NCI-H187 treated with DMSO at 0.1 percent for 48 hours (cell line): ENCODE results near the gene LINC01488.

ENCODE experiments used
- DNase-seq: peaks from one replicate; lab custom pipeline; 2025; lab: John Stamatoyannopoulos, UW

LINC01488 gene

DNA sequence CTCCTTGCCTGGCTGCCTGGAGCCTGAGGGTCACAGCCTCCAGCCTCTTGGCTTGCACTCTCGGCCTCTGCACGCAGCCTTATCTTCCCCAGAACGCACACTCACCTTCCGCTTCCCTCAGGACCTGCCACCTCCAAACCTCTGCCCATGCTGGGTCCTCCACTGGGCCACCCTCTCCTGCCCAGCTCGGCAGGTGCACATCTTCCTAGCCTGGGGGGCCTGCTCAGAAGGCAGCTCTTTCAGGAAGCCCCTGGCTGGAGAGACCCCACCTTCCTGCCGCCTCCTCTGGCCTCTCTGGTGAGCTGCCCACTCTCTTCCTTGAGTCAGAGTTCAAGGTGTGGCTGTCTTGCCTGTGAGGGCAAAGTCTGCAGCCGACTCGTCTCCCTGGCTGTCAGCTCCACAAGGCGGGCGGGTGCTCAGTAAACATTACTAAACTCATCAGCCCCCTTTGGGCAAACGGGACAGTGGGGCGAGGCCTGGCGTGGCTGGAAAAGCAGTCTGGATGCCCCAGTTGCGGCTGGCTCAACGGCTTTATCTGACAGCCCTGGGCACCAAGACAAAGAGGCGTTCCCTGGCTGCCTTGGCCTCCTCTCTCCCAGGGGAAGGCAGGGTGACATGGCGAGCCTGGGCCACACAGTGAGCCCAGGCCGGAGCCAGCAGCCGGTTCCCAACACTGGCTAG lies 1.7 kb upstream of the LINC01488 start:
- no peak for DNase-seq

DNA sequence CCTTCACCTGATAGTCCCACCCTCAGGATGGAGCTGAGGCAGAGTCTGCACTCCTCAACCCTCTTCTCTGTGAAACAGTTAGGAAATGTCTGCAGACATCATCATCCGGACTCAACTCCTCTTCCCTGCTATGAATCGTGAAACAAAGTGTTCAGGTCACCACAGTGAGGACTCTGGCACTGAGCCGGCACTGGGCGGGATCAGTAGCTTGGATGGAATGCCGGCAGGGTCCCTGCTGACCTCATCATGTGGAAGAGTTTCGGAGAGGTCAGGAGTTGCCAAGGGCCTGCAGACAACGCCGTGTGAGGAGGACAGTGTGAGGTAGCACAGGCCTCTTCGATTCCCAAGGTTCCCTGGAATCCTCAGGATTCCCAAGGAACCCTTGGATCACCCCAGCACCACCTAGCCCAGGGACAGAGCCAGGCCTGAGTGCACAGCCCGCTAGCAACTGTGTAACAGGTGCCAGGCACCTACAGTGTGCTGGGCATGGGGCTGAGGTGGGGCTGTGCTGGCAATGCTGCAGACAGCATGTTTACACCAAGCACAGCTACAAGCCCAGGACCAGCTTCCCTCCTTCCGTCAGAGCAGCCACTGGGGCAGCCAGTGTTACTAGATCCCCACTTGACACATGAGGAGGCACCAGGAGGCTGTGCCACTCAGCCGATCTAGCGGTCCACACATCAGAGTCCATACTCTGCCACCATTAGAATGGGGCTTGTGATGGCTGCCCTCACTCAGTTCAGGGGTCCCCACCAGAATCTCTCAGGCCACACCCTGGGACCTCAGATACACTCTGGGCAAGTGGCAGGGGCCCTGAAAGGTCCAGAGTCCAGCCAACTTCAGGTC lies 693 bp upstream of the LINC01488 start:
- DNase-seq, result no peak

DNA sequence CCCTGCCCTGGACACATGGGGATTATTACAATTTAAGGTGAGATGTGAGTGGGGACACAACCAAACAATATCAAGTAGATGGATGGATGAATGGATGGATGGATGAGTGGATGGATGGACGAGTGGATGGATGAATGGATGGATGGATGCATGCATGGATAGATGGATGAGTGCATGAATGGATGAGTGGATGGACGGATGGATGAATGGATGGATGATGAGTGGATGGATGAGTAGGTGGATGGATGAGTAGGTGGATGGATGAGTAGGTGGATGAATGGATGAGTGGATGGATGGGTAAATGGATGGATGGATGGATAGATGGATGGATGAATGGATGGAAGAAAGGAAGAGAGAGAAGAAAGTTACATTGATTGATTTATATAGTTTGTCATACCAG lies 859 bp downstream of the LINC01488 start:
- no peak for DNase-seq

DNA sequence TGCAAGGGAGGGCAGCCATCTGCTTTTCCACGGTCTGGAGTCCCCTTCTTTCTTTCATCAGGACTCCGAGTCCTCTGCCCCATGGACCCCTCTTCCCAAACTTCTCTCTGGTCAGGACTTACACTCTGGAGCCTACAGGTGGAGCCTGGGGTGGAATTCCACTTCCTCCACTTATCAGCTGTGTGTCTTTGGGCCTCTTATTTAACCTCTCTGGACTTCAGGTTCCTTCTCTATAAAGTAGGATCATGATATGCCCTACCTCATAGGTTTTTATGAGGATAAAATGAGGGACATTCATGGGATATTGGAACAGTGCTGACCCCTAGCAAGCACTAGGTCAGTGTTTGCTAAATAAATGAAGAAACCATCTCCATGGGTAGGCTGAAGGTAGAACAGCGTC lies 1.7 kb downstream of the LINC01488 start:
- DNase-seq, result no peak

DNA sequence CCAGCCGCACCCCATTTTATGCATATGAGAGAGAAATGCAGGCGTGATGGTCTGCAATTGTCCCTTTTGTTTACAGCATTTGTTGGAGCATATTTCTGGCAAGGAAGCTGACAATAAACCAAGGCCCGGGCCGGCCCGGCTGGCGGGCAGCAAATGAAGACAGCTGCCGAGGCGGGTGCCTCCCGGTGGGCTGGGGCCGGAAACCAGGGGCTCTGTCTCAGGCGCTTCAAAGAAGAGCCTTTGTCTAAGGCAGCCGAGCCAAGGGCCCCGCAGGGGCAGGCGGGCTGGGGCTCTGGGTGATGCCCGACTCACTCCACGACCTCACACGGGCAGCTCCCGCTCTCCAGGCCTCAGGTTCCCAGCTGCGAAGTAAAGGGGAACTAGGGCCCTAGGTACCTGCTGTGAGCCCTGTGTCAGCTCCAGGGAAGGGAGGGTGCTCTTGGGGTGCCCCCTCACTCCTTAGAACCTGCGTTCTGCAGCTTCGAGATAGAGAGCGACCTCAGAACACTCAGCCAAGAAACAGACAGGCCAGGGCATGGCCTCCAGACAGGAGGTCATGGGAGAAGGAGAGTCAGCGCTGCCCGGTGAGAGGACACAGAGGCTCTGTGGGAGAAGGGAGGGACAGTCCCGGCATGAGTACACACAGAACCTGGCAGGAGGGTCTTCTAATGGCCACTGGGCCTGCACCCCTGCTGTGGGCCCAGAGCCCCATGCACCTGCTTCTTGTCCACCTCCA lies 2.4 kb downstream of the LINC01488 start:
- no peak for DNase-seq

DNA sequence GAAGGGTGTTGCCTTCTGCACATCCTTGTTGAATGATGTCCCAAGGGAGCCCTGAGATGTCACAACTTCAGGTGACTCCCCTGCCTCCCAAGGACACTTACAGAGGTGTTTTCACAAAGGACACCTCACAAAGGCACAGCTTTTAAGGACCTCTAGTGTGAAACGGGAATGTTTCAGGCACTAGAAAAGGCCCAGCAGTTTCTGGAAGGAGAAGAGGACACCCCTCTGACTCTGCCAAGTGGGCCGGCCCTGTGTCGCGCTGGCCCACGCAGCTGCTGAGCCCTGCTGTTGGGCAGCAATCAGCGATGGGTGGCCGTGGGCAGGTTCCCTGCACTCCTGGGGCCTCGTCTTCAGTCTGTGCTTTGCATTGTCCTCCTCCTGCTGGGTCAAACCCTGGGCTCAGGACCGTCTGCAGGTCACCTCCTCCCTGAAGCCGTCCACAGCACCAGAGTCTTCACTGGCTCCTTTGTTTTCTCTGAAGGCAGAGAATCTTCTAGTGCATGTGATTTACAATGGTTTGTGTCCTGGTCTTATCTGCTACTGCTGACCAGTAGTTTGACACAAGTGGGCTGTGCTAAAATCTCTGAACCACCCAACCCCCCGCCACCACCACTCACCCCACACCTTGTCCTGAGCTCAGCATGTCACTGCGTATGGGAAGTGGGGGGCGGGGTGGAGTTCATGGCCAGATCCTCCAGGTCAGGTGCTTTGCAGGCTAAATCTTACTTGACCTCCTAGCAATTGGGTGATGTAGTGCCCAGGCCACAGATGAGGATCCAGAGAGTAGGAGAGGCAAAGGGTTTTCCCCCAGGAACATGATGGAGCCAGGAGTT lies 3.2 kb downstream of the LINC01488 start:
- DNase-seq, result no peak

DNA sequence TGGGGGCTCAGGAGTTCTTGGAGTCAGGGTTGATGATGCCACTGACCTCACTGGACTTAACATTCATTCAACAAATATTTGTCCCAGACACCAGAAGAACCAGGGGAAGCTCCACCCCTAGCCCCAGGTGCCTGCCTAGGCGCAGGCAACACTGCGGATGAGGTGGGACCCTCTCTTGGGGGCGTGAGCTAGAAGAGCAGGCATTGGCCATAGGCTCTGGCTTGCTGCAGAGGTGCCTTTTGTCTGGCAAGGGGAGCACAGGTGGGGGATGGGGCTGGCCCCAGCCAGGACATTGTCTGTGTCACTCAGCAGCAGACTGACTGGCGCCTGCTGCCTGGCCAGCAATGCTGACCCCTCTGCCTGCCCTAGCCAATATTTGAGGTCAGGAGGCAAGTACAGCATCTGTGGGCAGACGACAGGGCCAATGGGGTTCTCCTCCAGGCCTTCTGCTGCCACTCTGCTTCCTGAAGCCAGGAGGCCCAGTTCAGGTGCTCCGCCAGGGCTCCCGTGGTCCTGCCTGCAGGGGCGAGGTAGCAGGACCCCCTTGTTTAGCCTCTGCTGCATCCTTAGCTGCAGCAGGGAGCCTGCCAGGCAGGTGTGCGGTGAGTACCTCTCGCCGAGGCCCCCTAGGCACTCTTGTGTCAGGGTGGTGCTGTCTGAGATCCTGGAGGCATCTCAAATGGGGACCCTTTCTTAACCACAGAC lies 4.0 kb downstream of the LINC01488 start:
- DNase-seq, result no peak

DNA sequence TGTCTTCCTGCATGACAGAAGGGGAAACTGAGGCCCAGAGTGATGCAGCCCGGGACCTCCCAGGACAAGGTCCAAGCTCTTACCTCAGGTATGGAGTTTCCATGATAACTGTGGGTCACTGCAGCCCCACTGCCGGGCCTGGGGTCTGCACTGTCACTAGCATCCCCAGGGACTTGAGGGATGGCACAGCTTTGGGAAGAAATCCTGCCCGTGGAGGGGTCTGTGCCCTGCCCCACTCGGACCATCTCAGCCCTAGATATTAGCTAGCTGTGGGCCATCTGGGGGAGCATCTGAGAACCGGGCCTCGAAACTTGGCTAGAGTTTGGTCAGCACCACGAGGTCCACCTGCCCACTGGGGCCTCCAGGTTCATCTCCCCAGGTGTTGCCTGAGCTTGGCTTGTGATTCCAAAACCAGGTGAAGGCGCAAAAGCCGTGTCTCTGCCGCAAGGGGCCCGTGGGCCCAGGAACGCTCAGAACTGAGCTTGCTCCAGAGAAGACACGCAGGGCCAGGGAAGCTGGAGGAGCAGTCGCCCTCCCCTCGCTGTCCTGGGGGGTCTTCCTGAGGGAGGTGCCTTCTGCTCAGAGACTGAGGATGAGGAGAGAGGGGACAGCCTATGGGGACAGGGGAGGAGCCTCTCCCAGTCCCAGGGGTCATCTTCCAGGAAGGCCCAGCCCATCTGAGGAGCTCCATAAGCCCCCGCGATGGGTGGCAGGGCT lies 4.8 kb downstream of the LINC01488 start:
- DNase-seq, result no peak

DNA sequence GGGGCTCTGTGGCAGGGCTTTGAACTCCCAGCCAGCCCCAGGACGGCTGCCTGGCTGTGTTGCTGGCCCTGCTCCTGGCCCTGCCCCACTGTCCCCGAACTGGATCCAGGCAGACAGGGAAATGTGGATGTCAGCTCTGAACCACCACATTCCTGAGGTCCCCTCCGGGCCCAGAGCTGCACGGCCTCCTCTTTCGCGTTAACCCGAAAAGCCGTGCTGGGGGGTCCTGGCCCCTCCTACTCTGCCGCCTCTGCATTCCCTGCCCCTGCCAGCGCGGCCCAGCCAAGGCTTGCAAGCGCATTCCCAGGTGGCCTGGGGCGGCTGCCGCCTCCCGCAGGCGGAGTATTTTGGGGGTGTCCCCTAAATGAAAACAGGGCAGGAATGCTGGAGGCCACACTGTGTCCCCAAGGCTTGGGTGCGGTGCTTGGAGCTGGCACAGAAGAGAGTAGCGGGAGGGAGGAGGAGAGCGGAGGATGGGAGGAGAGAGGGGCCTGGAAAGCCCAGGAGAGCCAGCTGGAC lies 5.4 kb downstream of the LINC01488 start:
- DNase-seq, result no peak

DNA sequence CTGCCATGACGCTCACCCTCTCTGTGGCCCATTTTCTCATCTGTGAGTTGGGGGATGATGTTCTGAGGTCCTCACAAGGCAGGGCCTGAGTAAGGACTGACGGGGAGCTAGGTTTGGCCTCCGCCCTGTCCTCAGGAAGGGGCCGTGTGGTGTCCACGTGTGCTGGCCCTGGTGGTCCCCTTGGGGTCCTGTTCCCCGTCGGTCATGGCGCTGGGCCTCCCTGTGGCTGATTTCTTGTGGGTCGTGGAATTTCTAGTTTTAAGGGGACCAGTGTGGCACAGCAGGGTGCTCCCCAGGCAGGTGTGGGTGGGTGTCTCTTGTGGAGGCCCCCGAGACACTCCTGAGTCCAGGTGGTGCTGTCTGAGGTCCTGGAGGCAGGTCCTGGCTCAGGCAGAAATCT lies 5.9 kb downstream of the LINC01488 start:
- DNase-seq, result no peak

DNA sequence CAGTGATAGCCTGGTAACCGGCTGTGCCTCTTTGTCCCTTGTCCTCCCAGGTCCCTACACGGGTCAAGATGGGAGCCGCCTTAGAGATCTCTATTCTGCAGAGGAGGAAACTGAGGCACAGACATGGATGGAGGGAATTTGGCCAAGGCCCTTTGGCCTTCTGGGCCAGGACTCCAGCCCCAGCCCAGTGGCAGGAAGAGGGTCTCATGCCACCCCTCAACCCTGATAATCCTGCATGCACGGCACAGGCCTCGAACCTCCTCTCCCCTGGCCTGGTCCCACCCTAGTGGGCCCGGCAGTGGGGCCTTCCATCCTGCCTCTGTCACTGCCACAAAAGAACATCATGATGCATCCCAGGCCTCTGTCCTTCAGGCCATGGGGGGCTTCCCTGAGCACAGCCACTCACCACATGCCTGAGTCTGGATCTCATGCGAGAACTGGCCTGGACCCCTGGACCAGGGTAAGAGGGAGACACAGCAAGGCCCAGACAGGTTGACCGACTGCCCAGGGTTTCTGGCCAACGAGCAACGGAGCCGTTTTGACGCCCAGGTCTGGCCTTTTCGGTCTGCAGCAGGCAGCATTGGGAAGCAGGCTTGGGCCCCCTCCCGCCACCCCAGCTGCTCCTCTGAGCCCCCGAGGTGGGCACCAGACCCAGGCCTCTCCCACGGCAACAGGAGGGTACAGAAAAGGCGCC lies 6.5 kb downstream of the LINC01488 start:
- no peak for DNase-seq

DNA sequence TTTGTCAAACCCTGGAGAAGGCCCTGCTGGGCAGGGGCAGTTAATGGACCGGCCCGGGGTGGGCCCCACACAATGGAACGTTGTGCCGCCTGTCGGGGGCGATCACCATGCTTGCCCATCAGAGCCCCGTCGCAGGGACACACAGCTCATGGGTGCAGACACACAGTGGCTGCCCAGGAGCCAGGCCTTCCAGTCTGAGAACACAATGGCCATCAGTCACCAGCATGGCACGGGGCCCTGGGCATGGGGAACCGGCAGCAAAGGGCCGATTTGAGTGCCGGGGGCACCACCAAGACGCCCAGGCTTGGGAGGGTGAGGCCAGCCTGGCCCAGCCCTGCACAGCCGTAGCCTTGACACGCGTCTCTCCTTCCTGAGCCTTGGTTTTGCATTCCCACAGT lies 7.1 kb downstream of the LINC01488 start:
- no peak for DNase-seq

DNA sequence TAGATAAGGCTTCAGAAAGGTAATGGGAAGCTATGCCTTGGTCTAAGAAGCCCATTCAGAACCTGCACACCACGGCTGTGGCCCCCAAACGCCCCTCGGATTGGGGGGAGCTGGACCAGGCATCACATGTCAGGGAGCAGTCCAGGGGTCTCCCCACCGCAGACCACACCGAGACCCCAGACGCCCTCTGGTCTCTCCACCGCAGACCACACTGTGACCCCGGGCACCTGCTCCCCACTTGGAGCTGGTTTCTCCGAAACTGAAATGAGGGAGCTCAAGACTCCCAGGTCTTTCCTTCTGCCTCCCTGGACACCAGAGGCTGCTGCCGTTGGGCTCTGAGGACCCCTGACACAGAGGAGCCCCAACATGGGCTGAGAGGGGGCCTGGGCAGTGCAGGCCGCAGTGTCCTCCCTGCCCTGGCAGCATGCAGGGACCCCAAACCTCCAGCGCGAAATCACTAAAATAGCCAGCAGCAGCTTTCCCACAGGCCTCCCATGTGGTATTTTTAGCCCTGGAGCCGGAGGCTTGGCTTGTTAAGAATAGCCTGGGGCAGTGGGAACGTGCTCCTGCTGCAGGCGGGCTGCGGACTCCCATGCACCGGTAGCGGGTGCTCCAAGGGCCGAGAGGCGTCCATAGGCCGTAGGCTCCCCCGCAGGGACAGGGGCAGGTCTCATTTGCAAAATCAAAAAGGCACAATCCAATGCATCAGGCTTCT lies 7.7 kb downstream of the LINC01488 start:
- DNase-seq, result no peak

DNA sequence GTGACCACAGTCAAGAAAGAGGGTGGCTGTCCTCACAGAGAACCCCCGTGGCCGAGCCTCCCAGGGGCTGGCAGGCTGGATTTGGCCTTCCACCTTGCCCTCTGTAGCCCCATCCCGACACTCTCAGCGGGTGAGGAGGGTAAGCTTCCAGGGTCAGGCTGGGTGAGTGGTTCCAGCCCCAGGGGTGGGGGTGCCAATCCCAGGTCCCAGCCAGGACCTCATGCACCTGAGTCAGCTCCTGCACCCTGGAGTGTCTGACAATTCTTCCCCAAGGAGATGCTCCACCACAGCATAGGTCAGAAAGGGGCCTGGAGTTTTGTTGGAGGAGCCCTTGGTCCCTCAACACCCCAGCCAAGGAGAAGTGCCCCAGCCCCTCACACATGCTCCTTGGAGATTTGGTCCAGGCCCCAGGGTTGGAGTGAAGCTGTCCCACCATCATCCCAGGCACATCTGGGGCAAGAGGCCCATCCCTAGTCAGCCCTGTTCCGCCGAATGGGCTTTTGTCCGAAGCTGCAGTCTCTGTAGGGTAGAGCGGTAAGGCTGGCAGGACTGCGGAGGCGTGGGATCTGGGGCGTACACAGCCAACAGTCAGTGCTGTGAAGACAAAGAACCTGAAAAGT lies 8.4 kb downstream of the LINC01488 start:
- DNase-seq, result no peak

DNA sequence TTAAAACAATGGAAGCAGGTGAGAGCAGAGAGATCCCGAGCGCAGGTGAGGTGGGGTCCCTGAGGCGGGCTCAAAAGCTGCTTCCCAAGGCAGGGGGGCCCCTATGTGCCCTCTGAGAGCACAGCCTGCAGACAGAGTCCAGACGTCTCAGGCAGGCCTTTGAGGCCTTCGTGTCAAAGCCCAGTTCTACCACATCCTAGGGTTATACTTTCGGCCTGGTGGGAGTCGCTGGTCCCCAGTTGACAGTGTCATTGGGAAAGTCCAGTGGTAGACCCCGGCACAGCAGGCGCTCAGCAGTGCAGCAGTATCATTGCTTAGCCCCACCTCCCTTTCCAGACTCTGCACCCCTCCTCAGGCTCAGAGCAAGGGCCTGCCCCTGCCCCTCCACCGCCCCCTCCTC lies 9.1 kb downstream of the LINC01488 start:
- DNase-seq, result no peak

DNA sequence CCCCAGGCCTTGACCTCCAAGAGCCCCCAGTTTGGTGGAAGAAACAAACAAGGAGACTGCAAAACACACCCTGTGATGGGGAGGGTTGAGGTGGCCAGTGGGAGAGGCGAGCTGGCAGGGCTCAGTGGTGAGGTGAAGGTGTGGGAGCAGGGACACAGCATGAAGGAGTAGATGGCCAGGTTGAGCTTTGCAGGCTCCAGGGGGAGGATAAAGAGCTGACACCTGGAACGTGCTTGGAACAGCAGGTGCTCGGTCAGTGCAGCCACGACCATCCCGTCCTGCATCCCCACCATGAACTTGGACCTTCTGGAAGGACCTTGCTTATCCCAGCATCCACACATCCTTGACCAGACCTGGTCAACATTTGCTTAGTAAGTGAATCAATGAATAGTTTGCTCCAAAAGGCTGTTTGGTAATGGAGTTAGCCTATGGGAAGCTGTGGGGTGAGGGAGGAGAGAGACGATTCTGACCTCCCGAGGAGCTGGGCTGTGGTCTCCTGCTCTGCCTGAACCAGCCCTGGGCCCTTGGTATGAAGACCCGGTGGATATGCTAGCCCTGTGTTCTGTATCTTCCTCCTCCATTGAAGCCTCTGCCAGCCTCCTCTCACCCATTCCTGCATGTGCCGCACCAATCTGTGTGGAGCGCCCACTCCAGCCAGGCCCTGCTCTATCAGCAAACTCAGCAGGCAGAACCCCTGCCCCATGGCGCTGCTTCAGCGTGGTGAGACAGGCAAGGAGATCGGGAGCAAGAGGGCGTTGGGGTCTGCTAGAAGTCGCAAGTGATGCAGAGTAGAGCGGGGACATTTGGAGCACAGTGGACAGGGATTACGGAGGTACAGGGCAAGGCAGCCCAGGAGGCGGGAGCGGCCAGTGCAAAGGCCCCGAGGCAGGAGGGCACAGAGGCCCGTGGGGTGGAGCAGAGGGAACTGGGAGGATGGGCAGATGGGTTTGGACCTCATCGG lies 9.9 kb downstream of the LINC01488 start:
- no peak for DNase-seq

DNA sequence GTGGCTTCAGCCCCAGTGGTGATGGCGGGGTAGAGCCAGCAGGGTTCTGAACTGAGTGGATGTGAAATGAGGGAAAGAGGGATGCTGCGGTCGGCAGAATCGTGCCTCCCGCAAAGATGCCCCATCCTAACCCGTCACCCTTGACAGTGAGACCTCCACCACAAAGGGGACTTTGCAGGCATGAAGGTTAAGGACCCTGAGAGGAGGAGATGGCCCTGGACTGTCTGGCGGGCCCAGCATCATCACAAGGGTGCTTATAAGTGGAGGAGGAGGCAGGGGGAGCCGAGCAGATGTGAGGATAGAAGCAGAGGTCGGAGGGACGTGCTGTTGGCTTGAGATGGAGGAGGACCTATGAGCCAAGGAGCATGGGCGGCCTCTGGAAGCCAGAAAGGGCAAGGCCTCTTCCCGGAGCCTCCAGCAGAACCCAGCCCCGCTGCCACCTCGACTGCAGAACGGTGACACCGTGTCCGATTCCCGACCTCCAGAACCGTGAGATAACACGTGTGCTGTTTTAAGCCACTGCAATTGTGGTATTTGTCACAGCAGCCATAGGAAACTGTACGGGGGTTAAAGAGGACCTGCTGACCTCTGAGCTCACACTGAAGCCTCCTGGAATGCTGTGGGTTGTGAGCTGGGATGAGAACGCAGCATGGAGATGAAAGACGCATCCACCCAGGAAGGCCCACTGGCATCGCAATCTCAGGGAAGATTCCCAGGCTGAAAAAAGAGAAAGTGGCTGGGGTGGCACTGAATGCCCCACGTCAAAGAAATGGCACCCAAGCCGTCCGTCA lies 10.9 kb downstream of the LINC01488 start:
- DNase-seq, result no peak
